ENCODE results near the gene INTS6. TPM values are rescaled to one million over a fixed set of nuclear protein-coding genes. Genes with fewer than 3 reads are reported as not detected.

The INTS6 gene
- polyA plus RNA-seq, 4 donors: 8.9 to 23.8 (median 12.3) TPM

DNA sequence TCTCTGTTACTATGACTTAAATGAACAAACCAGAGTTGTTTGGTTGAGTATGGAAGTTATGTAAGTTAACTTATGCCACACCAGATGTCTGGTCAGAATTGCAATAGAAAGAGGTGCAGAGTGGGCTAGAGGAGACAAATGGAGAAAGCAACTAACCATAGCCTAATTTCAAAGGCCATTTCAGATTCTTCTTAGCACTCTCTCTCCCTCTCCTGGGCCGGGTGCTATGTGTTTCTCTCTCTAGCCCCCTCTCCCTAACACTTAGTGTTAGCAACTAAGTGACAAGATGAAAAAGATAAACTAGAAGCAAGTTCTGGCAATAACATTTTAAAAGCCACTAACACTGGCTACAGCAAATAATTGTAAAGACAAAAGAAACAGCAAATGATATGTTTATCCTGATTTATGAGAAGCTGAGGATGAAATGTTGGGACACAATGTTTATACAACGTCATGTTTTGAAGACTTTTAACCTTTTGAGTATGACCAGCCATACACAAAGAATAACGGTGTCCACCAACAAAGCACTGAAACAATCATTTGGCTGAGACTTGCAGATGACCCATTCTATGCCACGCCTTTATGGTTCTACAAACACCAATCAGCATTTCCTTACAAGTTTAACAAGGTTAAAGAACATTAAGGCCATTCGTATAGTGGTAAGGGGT, 94.8 kb downstream of the INTS6 start:
- FAIRE-seq (no peak), DNase-seq (no peak)
- peaks cover 0 to 8% (median 0%) of the 10 kb centered on the region in 3 donors for H3K4me1 ChIP-seq (ENCODE audit: control insufficient read depth in 3 of 3, insufficient read depth in 2 of 3, low read depth in 1 of 3, low read length in 2 of 3)
- no peaks in the 10 kb centered on the region for H3K9me3 ChIP-seq (ENCODE audit: control insufficient read depth in 2 of 2, insufficient read depth in 1 of 2, low read depth in 1 of 2, low read length in 1 of 2)
- WGBS, 3 donors: 77 to 88% (median 84%) methylated on average over 5 of the region's 5 CpGs
- no peak overlapping the region for H3K27ac ChIP-seq (ENCODE audit: low read depth in 1 of 3, low read length in 2 of 3)
- H3K36me3 ChIP-seq (ENCODE audit: control insufficient read depth in 3 of 3, insufficient read depth in 2 of 3, low read depth in 1 of 3, low read length in 3 of 3): no peaks in the 10 kb centered on the region
- no peaks in the 10 kb centered on the region for H3K27me3 ChIP-seq (ENCODE audit: control insufficient read depth in 3 of 3, insufficient read depth in 3 of 3, low read length in 3 of 3)
- H3K4me3 ChIP-seq (ENCODE audit: low read depth in 1 of 3, low read length in 3 of 3): no peak overlapping the region

DNA sequence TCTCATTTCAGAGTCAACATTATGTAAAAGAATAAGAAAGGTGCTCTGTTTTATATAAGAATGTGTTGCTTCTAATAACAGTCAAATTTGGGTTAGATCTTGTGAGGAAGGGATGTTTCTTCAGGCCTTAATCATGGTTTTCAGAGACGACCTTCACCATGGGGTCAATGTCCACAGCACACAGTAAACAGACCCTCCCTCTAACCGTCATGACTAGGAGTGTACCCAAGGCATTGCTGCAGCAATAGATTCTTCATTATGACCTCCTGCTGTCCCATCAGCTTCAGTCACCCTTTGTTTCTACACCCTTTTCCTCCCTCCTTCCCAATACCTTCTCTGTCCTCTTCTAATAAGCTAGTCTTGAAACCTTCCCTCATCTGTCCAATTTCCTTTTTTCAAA, 97.6 kb downstream of the INTS6 start:
- Histone ChIP-seq H3K27me3 (ENCODE audit: control insufficient read depth in 3 of 3, insufficient read depth in 3 of 3, low read length in 3 of 3) (no peaks in the 10 kb centered on the region), H3K36me3 (ENCODE audit: control insufficient read depth in 3 of 3, insufficient read depth in 2 of 3, low read depth in 1 of 3, low read length in 3 of 3) (no peaks in the 10 kb centered on the region), H3K27ac (ENCODE audit: low read depth in 1 of 3, low read length in 2 of 3) (no peak overlapping the region), H3K4me1 (ENCODE audit: control insufficient read depth in 3 of 3, insufficient read depth in 2 of 3, low read depth in 1 of 3, low read length in 2 of 3) (peaks cover 0 to 8% (median 0%) of the 10 kb centered on the region in 3 donors), H3K4me3 (ENCODE audit: low read depth in 1 of 3, low read length in 3 of 3) (no peak overlapping the region), H3K9me3 (ENCODE audit: control insufficient read depth in 2 of 2, insufficient read depth in 1 of 2, low read depth in 1 of 2, low read length in 1 of 2) (no peaks in the 10 kb centered on the region)
- FAIRE-seq (no peak), DNase-seq (no peak)
- 10 to 56% (median 33%) methylated on average over 2 of the region's 2 CpGs for WGBS, 3 donors

GRCh38 chr13:51349016-51349415, 103.8 kb downstream of the INTS6 start:
- DNase-seq (no peak), FAIRE-seq (no peak)
- H3K27me3 ChIP-seq (ENCODE audit: control insufficient read depth in 3 of 3, insufficient read depth in 3 of 3, low read length in 3 of 3): no peaks in the 10 kb centered on the region
- H3K36me3 ChIP-seq (ENCODE audit: control insufficient read depth in 3 of 3, insufficient read depth in 2 of 3, low read depth in 1 of 3, low read length in 3 of 3): no peaks in the 10 kb centered on the region
- no peak overlapping the region for H3K4me3 ChIP-seq (ENCODE audit: low read depth in 1 of 3, low read length in 3 of 3)
- no peak overlapping the region for H3K27ac ChIP-seq (ENCODE audit: low read depth in 1 of 3, low read length in 2 of 3)
- no peaks in the 10 kb centered on the region for H3K4me1 ChIP-seq (ENCODE audit: control insufficient read depth in 3 of 3, insufficient read depth in 2 of 3, low read depth in 1 of 3, low read length in 2 of 3)
- no peaks in the 10 kb centered on the region for H3K9me3 ChIP-seq (ENCODE audit: control insufficient read depth in 2 of 2, insufficient read depth in 1 of 2, low read depth in 1 of 2, low read length in 1 of 2)

GRCh38 chr13:51348069-51348967, 104.5 kb downstream of the INTS6 start:
- Histone ChIP-seq H3K4me1 (ENCODE audit: control insufficient read depth in 3 of 3, insufficient read depth in 2 of 3, low read depth in 1 of 3, low read length in 2 of 3) (no peaks in the 10 kb centered on the region), H3K36me3 (ENCODE audit: control insufficient read depth in 3 of 3, insufficient read depth in 2 of 3, low read depth in 1 of 3, low read length in 3 of 3) (no peaks in the 10 kb centered on the region), H3K27ac (ENCODE audit: low read depth in 1 of 3, low read length in 2 of 3) (no peak overlapping the region), H3K9me3 (ENCODE audit: control insufficient read depth in 2 of 2, insufficient read depth in 1 of 2, low read depth in 1 of 2, low read length in 1 of 2) (no peaks in the 10 kb centered on the region), H3K4me3 (ENCODE audit: low read depth in 1 of 3, low read length in 3 of 3) (no peak overlapping the region), H3K27me3 (ENCODE audit: control insufficient read depth in 3 of 3, insufficient read depth in 3 of 3, low read length in 3 of 3) (no peaks in the 10 kb centered on the region)
- DNase-seq (no peak), FAIRE-seq (no peak)
- WGBS, 3 donors: 75 to 83% (median 75%) methylated on average over 10 of the region's 10 CpGs

DNA sequence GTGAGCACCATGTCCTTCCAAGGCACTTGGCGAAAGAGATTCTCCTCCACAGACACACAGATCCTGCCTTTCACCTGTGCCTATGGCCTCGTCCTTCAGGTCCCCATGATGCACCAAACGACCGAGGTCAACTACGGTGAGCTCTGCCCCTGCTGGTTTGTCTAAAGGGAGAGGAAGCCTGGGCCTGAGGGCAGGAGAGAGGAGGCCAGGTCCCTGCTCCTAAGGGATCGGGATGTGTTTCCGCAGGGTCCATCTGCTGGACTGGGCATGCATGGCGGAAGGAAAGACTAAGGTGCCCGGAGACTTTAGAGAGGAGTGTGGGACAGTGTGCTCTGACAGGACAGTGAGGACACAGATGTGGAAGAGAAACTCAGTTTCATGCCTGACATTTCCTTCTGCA, 105.7 kb downstream of the INTS6 start:
- no peak overlapping the region for H3K27ac ChIP-seq (ENCODE audit: low read depth in 1 of 3, low read length in 2 of 3)
- FAIRE-seq (no peak), DNase-seq (no peak)
- WGBS, 3 donors: 83 to 90% (median 86%) methylated on average over 9 of the region's 9 CpGs
- no peaks in the 10 kb centered on the region for H3K27me3 ChIP-seq (ENCODE audit: control insufficient read depth in 3 of 3, insufficient read depth in 3 of 3, low read length in 3 of 3)
- H3K4me3 ChIP-seq (ENCODE audit: low read depth in 1 of 3, low read length in 3 of 3): no peak overlapping the region
- no peaks in the 10 kb centered on the region for H3K9me3 ChIP-seq (ENCODE audit: control insufficient read depth in 2 of 2, insufficient read depth in 1 of 2, low read depth in 1 of 2, low read length in 1 of 2)
- H3K36me3 ChIP-seq (ENCODE audit: control insufficient read depth in 3 of 3, insufficient read depth in 2 of 3, low read depth in 1 of 3, low read length in 3 of 3): no peaks in the 10 kb centered on the region
- no peaks in the 10 kb centered on the region for H3K4me1 ChIP-seq (ENCODE audit: control insufficient read depth in 3 of 3, insufficient read depth in 2 of 3, low read depth in 1 of 3, low read length in 2 of 3)

DNA sequence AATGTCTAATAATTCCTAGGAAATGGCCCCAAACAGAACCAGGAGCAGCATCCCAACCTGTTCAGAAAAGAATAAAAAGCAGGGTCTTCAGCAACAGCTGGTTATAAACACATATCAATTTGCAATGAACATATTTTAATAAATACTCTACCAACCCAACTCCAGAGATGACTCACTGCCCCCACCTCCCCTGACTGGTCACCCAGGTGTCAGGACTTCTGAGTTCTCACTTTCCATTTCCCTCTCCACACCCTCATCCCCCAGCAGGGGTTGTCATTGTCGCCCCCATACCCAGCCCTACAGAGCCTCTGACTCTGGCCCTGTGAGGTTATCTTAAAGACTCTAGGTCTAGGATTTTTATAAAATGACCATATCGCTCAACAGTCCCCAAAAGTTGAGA, 106.4 kb downstream of the INTS6 start:
- FAIRE-seq: no peak
- no peaks in the 10 kb centered on the region for H3K4me1 ChIP-seq (ENCODE audit: control insufficient read depth in 3 of 3, insufficient read depth in 2 of 3, low read depth in 1 of 3, low read length in 2 of 3)
- 84 to 94% (median 90%) methylated on average over 2 of the region's 2 CpGs for WGBS, 3 donors

DNA sequence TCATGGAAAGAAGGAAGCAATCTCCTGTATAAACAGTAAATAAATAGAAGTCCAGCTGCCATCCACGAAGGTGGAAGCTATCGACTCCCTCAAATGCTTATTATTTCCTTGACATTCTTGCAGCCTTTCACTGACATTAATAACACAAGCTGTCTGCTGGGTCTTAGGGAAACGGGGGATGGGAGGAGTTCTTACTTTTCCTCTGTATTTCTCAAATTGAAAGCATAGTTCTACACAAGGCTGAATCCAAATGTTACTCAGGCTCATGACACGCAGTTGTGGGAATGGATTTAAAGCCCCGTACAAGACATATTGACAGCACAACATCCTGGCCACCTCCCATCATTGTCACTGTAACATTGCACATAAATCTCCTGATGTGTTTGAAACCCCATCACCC, 109.4 kb downstream of the INTS6 start:
- no peak for DNase-seq
- no peak for FAIRE-seq
- Histone ChIP-seq H3K4me3 (ENCODE audit: low read depth in 1 of 3, low read length in 3 of 3) (no peak overlapping the region), H3K27ac (ENCODE audit: low read depth in 1 of 3, low read length in 2 of 3) (no peak overlapping the region), H3K36me3 (ENCODE audit: control insufficient read depth in 3 of 3, insufficient read depth in 2 of 3, low read depth in 1 of 3, low read length in 3 of 3) (no peaks in the 10 kb centered on the region), H3K9me3 (ENCODE audit: control insufficient read depth in 2 of 2, insufficient read depth in 1 of 2, low read depth in 1 of 2, low read length in 1 of 2) (no peaks in the 10 kb centered on the region), H3K4me1 (ENCODE audit: control insufficient read depth in 3 of 3, insufficient read depth in 2 of 3, low read depth in 1 of 3, low read length in 2 of 3) (peaks cover 0 to 4% (median 0%) of the 10 kb centered on the region in 3 donors), H3K27me3 (ENCODE audit: control insufficient read depth in 3 of 3, insufficient read depth in 3 of 3, low read length in 3 of 3) (no peaks in the 10 kb centered on the region)
- WGBS, 3 donors: 54 to 72% (median 71%) methylated on average over 5 of the region's 5 CpGs

More for the DNA sequence above, 106.4 kb downstream of the INTS6 start:
- no peaks in the 10 kb centered on the region for H3K9me3 ChIP-seq (ENCODE audit: control insufficient read depth in 2 of 2, insufficient read depth in 1 of 2, low read depth in 1 of 2, low read length in 1 of 2)
- DNase-seq: no peak
- no peak overlapping the region for H3K27ac ChIP-seq (ENCODE audit: low read depth in 1 of 3, low read length in 2 of 3)
- H3K27me3 ChIP-seq (ENCODE audit: control insufficient read depth in 3 of 3, insufficient read depth in 3 of 3, low read length in 3 of 3): no peaks in the 10 kb centered on the region
- H3K4me3 ChIP-seq (ENCODE audit: low read depth in 1 of 3, low read length in 3 of 3): no peak overlapping the region
- H3K36me3 ChIP-seq (ENCODE audit: control insufficient read depth in 3 of 3, insufficient read depth in 2 of 3, low read depth in 1 of 3, low read length in 3 of 3): no peaks in the 10 kb centered on the region

DNA sequence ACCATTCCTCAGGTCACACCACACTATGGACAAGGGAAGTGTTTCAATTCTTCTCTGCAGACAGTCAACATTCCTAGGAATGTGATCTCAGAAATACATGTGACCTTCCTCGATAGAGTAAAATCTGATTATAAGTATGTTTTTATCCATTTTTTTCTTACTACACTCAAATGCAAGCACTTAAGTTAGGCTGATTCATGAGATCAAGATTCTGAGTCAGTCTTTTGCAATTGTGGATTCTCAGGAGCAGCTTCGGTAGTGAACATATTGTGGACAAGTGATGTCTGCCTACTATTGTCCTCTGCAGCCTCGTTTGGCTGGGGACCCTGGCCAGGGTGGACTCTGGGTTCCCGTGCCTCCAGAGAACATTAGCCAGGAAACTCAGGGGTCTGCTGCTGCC, 110.1 kb downstream of the INTS6 start:
- Histone ChIP-seq H3K4me1 (ENCODE audit: control insufficient read depth in 3 of 3, insufficient read depth in 2 of 3, low read depth in 1 of 3, low read length in 2 of 3) (peaks cover 0 to 4% (median 0%) of the 10 kb centered on the region in 3 donors), H3K36me3 (ENCODE audit: control insufficient read depth in 3 of 3, insufficient read depth in 2 of 3, low read depth in 1 of 3, low read length in 3 of 3) (no peaks in the 10 kb centered on the region), H3K9me3 (ENCODE audit: control insufficient read depth in 2 of 2, insufficient read depth in 1 of 2, low read depth in 1 of 2, low read length in 1 of 2) (no peaks in the 10 kb centered on the region), H3K27ac (ENCODE audit: low read depth in 1 of 3, low read length in 2 of 3) (no peak overlapping the region), H3K4me3 (ENCODE audit: low read depth in 1 of 3, low read length in 3 of 3) (no peak overlapping the region), H3K27me3 (ENCODE audit: control insufficient read depth in 3 of 3, insufficient read depth in 3 of 3, low read length in 3 of 3) (no peaks in the 10 kb centered on the region)
- 73 to 80% (median 75%) methylated on average over 4 of the region's 4 CpGs for WGBS, 3 donors
- FAIRE-seq (no peak), DNase-seq (no peak)
